HG03342 (cell line): Measurements from ENCODE around the gene HRH1.
"Not testable (repeated sequence)": the region's sequence is repeated elsewhere in the genome, so short reads cannot be mapped to it uniquely, and the experiment has no call there.

Source experiments
- ATAC-seq: cut with Tn5 transposase; IDR thresholded peaks from one replicate; pipeline ENCODE4 v1.9.1; 2021; ENCODE audit warnings: mild to moderate bottlenecking, moderate library complexity; ENCODE audit not compliant: unreplicated experiment

The HRH1 gene

GRCh38 chr3:11201251-11202019, 47.1 kb downstream of the HRH1 start:
- no peak for ATAC-seq

- ATAC-seq = no peak
Measured at GRCh38 chr3:11203961-11204360, 49.7 kb downstream of the HRH1 start.

GRCh38 chr3:11204697-11205348, 50.5 kb downstream of the HRH1 start:
- no peak for ATAC-seq

GRCh38 chr3:11205881-11206280, 51.6 kb downstream of the HRH1 start:
- not testable (repeated sequence) for ATAC-seq

GRCh38 chr3:11206316-11206715, 52.0 kb downstream of the HRH1 start:
- no peak for ATAC-seq

GRCh38 chr3:11206953-11207352, 52.7 kb downstream of the HRH1 start:
- ATAC-seq = no peak

GRCh38 chr3:11211531-11212298, 57.4 kb downstream of the HRH1 start:
- no peak for ATAC-seq

GRCh38 chr3:11212299-11212608, 58.0 kb downstream of the HRH1 start:
- ATAC-seq = no peak

GRCh38 chr3:11212784-11213183, 58.5 kb downstream of the HRH1 start:
- ATAC-seq = no peak

- no peak for ATAC-seq
Measured at GRCh38 chr3:11213810-11214450, 59.6 kb downstream of the HRH1 start.

GRCh38 chr3:11214451-11214978, 60.2 kb downstream of the HRH1 start:
- ATAC-seq = no peak

GRCh38 chr3:11217370-11217769, 63.1 kb downstream of the HRH1 start:
- not testable (repeated sequence) for ATAC-seq

GRCh38 chr3:11220230-11220629, 65.9 kb downstream of the HRH1 start:
- ATAC-seq = no peak

- ATAC-seq = no peak
Measured at GRCh38 chr3:11221818-11222415, 67.6 kb downstream of the HRH1 start.

- no peak for ATAC-seq
Measured at GRCh38 chr3:11224010-11224409, 69.7 kb downstream of the HRH1 start.

GRCh38 chr3:11224870-11225229, 70.6 kb downstream of the HRH1 start:
- ATAC-seq = no peak

GRCh38 chr3:11226042-11226370, 71.7 kb downstream of the HRH1 start:
- no peak for ATAC-seq

GRCh38 chr3:11228041-11228440, 73.7 kb downstream of the HRH1 start:
- no peak for ATAC-seq

GRCh38 chr3:11230125-11230524, 75.8 kb downstream of the HRH1 start:
- ATAC-seq = no peak

GRCh38 chr3:11230832-11231231, 76.5 kb downstream of the HRH1 start:
- no peak for ATAC-seq

- no peak for ATAC-seq
Measured at GRCh38 chr3:11235385-11235784, 81.1 kb downstream of the HRH1 start.
